ENCODE results near the gene PNPLA1. TPM values are rescaled to one million over a fixed set of nuclear protein-coding genes. Genes with fewer than 3 reads are reported as not detected.

PNPLA1 gene
- total RNA-seq, 1 experiment from 2014 or later, result not detected

DNA sequence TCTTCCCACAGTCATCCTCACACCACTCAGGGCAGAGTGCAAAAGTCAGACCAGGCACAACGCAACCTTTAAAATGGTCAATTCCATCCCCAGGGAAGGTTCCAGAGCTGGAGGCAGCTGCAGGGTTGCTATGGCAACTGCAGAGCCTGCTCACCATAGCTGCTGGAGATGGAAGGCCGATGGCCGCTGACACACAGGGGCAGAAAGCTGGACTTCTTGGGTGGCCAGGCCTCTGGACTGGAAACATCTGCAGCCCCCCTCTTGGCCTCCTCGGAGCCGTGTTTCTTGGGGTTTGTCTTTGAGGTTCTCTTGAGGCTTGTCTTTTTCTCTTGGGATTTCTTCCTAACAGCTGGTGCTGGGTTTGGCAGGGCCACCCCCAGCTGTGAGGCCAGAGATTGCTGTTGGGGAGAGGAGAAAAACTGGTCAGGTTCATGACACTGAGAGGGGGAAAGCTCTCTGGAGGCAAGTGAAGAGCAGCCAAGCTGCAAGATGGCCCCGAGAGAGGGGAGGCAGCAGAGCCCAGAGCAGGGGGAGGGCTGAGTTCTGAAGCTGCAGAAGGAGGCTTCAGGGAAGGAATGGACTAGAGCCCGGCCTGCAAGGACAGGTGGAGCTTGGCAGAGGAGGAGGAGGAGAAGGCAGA lies 56.6 kb downstream of the PNPLA1 start:
- no peak for DNase-seq (ENCODE audit: low spot score)
- CTCF ChIA-PET, result interaction anchor here (0.7 to 4.9 kb wide), 3 partner anchors 14 to 187 kb away, joined by 3 to 43 read pairs (median 24); no protein-coding TSS in a partner anchor
- POLR2A ChIA-PET, result interaction anchor here (0.5 kb wide), 1 partner anchor 11 kb away, joined by 6 read pairs; no protein-coding TSS in a partner anchor
- Mint-ChIP-seq H3K27ac (no peak overlapping the region), H3K27me3 (ENCODE audit: low read depth) (no peaks in the 10 kb centered on the region), H3K9me3 (no peaks in the 10 kb centered on the region), H3K36me3 (no peaks in the 10 kb centered on the region), H3K4me3 (no peak overlapping the region), H3K4me1 (peaks cover 21% of the 10 kb centered on the region)
- TF ChIP-seq TP53 (CRISPR knock-in tag; IDR thresholded peaks at IDR 0.05) (no peak), SMAD4 (CRISPR knock-in tag; IDR thresholded peaks at IDR 0.05) (no peak), NR3C1 (CRISPR knock-in tag; conservative IDR thresholded peaks at IDR 0.05; ENCODE audit: low read depth) (no peak), ZNF121 (CRISPR knock-in tag; IDR thresholded peaks at IDR 0.05) (no peak), RORB (CRISPR knock-in tag; IDR thresholded peaks at IDR 0.05) (no peak), GABPB1 (CRISPR knock-in tag; IDR thresholded peaks at IDR 0.05) (no peak), CREM (CRISPR knock-in tag; IDR thresholded peaks at IDR 0.05) (no peak), NFE2L1 (CRISPR knock-in tag; IDR thresholded peaks at IDR 0.05) (no peak)
- TF ChIP-seq, protein P1, sequence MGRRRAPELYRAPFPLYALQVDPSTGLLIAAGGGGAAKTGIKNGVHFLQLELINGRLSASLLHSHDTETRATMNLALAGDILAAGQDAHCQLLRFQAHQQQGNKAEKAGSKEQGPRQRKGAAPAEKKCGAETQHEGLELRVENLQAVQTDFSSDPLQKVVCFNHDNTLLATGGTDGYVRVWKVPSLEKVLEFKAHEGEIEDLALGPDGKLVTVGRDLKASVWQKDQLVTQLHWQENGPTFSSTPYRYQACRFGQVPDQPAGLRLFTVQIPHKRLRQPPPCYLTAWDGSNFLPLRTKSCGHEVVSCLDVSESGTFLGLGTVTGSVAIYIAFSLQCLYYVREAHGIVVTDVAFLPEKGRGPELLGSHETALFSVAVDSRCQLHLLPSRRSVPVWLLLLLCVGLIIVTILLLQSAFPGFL (CRISPR knock-in tag; IDR thresholded peaks at IDR 0.05; ENCODE audit: borderline replicate concordance), result no peak
- TF ChIP-seq, protein P2, sequence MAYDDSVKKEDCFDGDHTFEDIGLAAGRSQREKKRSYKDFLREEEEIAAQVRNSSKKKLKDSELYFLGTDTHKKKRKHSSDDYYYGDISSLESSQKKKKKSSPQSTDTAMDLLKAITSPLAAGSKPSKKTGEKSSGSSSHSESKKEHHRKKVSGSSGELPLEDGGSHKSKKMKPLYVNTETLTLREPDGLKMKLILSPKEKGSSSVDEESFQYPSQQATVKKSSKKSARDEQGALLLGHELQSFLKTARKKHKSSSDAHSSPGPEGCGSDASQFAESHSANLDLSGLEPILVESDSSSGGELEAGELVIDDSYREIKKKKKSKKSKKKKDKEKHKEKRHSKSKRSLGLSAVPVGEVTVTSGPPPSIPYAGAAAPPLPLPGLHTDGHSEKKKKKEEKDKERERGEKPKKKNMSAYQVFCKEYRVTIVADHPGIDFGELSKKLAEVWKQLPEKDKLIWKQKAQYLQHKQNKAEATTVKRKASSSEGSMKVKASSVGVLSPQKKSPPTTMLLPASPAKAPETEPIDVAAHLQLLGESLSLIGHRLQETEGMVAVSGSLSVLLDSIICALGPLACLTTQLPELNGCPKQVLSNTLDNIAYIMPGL (CRISPR knock-in tag; IDR thresholded peaks at IDR 0.05), result no peak
- TF ChIP-seq, protein P3, sequence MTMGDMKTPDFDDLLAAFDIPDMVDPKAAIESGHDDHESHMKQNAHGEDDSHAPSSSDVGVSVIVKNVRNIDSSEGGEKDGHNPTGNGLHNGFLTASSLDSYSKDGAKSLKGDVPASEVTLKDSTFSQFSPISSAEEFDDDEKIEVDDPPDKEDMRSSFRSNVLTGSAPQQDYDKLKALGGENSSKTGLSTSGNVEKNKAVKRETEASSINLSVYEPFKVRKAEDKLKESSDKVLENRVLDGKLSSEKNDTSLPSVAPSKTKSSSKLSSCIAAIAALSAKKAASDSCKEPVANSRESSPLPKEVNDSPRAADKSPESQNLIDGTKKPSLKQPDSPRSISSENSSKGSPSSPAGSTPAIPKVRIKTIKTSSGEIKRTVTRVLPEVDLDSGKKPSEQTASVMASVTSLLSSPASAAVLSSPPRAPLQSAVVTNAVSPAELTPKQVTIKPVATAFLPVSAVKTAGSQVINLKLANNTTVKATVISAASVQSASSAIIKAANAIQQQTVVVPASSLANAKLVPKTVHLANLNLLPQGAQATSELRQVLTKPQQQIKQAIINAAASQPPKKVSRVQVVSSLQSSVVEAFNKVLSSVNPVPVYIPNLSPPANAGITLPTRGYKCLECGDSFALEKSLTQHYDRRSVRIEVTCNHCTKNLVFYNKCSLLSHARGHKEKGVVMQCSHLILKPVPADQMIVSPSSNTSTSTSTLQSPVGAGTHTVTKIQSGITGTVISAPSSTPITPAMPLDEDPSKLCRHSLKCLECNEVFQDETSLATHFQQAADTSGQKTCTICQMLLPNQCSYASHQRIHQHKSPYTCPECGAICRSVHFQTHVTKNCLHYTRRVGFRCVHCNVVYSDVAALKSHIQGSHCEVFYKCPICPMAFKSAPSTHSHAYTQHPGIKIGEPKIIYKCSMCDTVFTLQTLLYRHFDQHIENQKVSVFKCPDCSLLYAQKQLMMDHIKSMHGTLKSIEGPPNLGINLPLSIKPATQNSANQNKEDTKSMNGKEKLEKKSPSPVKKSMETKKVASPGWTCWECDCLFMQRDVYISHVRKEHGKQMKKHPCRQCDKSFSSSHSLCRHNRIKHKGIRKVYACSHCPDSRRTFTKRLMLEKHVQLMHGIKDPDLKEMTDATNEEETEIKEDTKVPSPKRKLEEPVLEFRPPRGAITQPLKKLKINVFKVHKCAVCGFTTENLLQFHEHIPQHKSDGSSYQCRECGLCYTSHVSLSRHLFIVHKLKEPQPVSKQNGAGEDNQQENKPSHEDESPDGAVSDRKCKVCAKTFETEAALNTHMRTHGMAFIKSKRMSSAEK (CRISPR knock-in tag; IDR thresholded peaks at IDR 0.05; ENCODE audit: borderline replicate concordance), result no peak
- TF ChIP-seq, protein P4, sequence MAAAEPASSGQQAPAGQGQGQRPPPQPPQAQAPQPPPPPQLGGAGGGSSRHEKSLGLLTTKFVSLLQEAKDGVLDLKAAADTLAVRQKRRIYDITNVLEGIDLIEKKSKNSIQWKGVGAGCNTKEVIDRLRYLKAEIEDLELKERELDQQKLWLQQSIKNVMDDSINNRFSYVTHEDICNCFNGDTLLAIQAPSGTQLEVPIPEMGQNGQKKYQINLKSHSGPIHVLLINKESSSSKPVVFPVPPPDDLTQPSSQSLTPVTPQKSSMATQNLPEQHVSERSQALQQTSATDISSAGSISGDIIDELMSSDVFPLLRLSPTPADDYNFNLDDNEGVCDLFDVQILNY (CRISPR knock-in tag; IDR thresholded peaks at IDR 0.05), result no peak
- TF ChIP-seq, protein P5, sequence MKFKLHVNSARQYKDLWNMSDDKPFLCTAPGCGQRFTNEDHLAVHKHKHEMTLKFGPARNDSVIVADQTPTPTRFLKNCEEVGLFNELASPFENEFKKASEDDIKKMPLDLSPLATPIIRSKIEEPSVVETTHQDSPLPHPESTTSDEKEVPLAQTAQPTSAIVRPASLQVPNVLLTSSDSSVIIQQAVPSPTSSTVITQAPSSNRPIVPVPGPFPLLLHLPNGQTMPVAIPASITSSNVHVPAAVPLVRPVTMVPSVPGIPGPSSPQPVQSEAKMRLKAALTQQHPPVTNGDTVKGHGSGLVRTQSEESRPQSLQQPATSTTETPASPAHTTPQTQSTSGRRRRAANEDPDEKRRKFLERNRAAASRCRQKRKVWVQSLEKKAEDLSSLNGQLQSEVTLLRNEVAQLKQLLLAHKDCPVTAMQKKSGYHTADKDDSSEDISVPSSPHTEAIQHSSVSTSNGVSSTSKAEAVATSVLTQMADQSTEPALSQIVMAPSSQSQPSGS (CRISPR knock-in tag; IDR thresholded peaks at IDR 0.05; ENCODE audit: borderline replicate concordance, low read depth), result no peak
- TF ChIP-seq, protein P6, sequence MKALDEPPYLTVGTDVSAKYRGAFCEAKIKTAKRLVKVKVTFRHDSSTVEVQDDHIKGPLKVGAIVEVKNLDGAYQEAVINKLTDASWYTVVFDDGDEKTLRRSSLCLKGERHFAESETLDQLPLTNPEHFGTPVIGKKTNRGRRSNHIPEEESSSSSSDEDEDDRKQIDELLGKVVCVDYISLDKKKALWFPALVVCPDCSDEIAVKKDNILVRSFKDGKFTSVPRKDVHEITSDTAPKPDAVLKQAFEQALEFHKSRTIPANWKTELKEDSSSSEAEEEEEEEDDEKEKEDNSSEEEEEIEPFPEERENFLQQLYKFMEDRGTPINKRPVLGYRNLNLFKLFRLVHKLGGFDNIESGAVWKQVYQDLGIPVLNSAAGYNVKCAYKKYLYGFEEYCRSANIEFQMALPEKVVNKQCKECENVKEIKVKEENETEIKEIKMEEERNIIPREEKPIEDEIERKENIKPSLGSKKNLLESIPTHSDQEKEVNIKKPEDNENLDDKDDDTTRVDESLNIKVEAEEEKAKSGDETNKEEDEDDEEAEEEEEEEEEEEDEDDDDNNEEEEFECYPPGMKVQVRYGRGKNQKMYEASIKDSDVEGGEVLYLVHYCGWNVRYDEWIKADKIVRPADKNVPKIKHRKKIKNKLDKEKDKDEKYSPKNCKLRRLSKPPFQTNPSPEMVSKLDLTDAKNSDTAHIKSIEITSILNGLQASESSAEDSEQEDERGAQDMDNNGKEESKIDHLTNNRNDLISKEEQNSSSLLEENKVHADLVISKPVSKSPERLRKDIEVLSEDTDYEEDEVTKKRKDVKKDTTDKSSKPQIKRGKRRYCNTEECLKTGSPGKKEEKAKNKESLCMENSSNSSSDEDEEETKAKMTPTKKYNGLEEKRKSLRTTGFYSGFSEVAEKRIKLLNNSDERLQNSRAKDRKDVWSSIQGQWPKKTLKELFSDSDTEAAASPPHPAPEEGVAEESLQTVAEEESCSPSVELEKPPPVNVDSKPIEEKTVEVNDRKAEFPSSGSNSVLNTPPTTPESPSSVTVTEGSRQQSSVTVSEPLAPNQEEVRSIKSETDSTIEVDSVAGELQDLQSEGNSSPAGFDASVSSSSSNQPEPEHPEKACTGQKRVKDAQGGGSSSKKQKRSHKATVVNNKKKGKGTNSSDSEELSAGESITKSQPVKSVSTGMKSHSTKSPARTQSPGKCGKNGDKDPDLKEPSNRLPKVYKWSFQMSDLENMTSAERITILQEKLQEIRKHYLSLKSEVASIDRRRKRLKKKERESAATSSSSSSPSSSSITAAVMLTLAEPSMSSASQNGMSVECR (CRISPR knock-in tag; IDR thresholded peaks at IDR 0.05; ENCODE audit: borderline replicate concordance), result no peak
- TF ChIP-seq, protein P7, sequence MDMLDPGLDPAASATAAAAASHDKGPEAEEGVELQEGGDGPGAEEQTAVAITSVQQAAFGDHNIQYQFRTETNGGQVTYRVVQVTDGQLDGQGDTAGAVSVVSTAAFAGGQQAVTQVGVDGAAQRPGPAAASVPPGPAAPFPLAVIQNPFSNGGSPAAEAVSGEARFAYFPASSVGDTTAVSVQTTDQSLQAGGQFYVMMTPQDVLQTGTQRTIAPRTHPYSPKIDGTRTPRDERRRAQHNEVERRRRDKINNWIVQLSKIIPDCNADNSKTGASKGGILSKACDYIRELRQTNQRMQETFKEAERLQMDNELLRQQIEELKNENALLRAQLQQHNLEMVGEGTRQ (CRISPR knock-in tag; IDR thresholded peaks at IDR 0.05), result no peak
- TF ChIP-seq, protein P8, sequence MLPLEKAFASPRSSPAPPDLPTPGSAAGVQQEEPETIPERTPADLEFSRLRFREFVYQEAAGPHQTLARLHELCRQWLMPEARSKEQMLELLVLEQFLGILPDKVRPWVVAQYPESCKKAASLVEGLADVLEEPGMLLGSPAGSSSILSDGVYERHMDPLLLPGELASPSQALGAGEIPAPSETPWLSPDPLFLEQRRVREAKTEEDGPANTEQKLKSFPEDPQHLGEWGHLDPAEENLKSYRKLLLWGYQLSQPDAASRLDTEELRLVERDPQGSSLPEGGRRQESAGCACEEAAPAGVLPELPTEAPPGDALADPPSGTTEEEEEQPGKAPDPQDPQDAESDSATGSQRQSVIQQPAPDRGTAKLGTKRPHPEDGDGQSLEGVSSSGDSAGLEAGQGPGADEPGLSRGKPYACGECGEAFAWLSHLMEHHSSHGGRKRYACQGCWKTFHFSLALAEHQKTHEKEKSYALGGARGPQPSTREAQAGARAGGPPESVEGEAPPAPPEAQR (CRISPR knock-in tag; IDR thresholded peaks at IDR 0.05), result no peak
- no peak for ATAC-seq

All from WTC11 (cell line).